Measurements from ENCODE around the gene IPO5. TPM values are rescaled to one million over a fixed set of nuclear protein-coding genes. Genes with fewer than 3 reads are reported as not detected.
"Not testable (repeated sequence)": the region's sequence is repeated elsewhere in the genome, so short reads cannot be mapped to it uniquely, and the experiment has no call there.

IPO5 gene
- polyA plus RNA-seq, 6 donors from 2014 or later = 28.1 to 48.7 (median 31.5) TPM

GRCh38 chr13:97999653-98000052, 46.2 kb downstream of the IPO5 start:
- DNase-seq (no peak), ATAC-seq (ENCODE audit: low read depth in 2 of 2) (no peak)
- Mint-ChIP-seq H3K4me3 (no peak overlapping the region), H3K4me1 (no peaks in the 10 kb centered on the region), H3K27me3 (no peaks in the 10 kb centered on the region), H3K27ac (peak overlapping the region in 1 of 6 donors; percentile 72), H3K9me3 (no peaks in the 10 kb centered on the region), H3K36me3 (peaks cover 31 to 32% of the 10 kb centered on the region in 2 donors)

- no peaks in the 10 kb centered on the region for H3K27me3 Mint-ChIP-seq
- H3K4me3 Mint-ChIP-seq = no peak overlapping the region
- no peaks in the 10 kb centered on the region for H3K9me3 Mint-ChIP-seq
- no peaks in the 10 kb centered on the region for H3K4me1 Mint-ChIP-seq
- DNase-seq (no peak), ATAC-seq (ENCODE audit: low read depth in 2 of 2) (no peak)
- H3K36me3 Mint-ChIP-seq = peaks cover 30 to 42% of the 10 kb centered on the region in 2 donors
- peak overlapping the region in 1 of 6 donors; percentile 36 for H3K27ac Mint-ChIP-seq
These were observed 50.6 kb downstream of the IPO5 start for GRCh38 chr13:98004107-98004506.

- not testable (repeated sequence) for H3K27me3 Mint-ChIP-seq; H3K4me3 Mint-ChIP-seq; ATAC-seq (ENCODE audit: low read depth in 2 of 2); H3K27ac Mint-ChIP-seq; H3K9me3 Mint-ChIP-seq; H3K4me1 Mint-ChIP-seq; DNase-seq
- H3K36me3 Mint-ChIP-seq = peaks cover 26 to 50% of the 10 kb centered on the region in 2 donors
These were observed 51.5 kb downstream of the IPO5 start for GRCh38 chr13:98004997-98005396.

GRCh38 chr13:98007001-98007400, 53.5 kb downstream of the IPO5 start:
- H3K27me3 Mint-ChIP-seq = no peaks in the 10 kb centered on the region
- H3K9me3 Mint-ChIP-seq = no peaks in the 10 kb centered on the region
- DNase-seq (no peak), ATAC-seq (ENCODE audit: low read depth in 2 of 2) (no peak)
- no peaks in the 10 kb centered on the region for H3K4me1 Mint-ChIP-seq
- H3K36me3 Mint-ChIP-seq = peaks cover 29 to 53% of the 10 kb centered on the region in 2 donors
- H3K27ac Mint-ChIP-seq = no peak overlapping the region
- H3K4me3 Mint-ChIP-seq = no peak overlapping the region

- H3K36me3 Mint-ChIP-seq = peaks cover 30% of the 10 kb centered on the region in 2 donors
- H3K4me1 Mint-ChIP-seq = no peaks in the 10 kb centered on the region
- H3K4me3 Mint-ChIP-seq = no peak overlapping the region
- ATAC-seq (ENCODE audit: low read depth in 2 of 2) (no peak), DNase-seq (no peak)
- no peaks in the 10 kb centered on the region for H3K9me3 Mint-ChIP-seq
- peak overlapping the region in 2 of 6 donors; percentile 54 to 86 for H3K27ac Mint-ChIP-seq
- H3K27me3 Mint-ChIP-seq = no peaks in the 10 kb centered on the region
These were observed 59.8 kb downstream of the IPO5 start for GRCh38 chr13:98013241-98013640.

GRCh38 chr13:98014766-98015165, 61.3 kb downstream of the IPO5 start:
- no peak for ATAC-seq (ENCODE audit: low read depth in 2 of 2)
- Mint-ChIP-seq H3K4me3 (no peak overlapping the region), H3K4me1 (no peaks in the 10 kb centered on the region), H3K27ac (peak overlapping the region in 1 of 6 donors; percentile 51), H3K36me3 (peaks cover 21 to 26% of the 10 kb centered on the region in 2 donors), H3K27me3 (no peaks in the 10 kb centered on the region), H3K9me3 (no peaks in the 10 kb centered on the region)
- no peak for DNase-seq

GRCh38 chr13:98018293-98018692, 64.8 kb downstream of the IPO5 start:
- H3K27me3 Mint-ChIP-seq = no peaks in the 10 kb centered on the region
- peaks cover 16 to 31% of the 10 kb centered on the region in 2 donors for H3K36me3 Mint-ChIP-seq
- DNase-seq (no peak), ATAC-seq (ENCODE audit: low read depth in 2 of 2) (no peak)
- no peaks in the 10 kb centered on the region for H3K4me1 Mint-ChIP-seq
- peak overlapping the region in 1 of 6 donors; percentile 76 for H3K27ac Mint-ChIP-seq
- H3K9me3 Mint-ChIP-seq = no peaks in the 10 kb centered on the region
- peak overlapping the region in 1 of 8 donors; percentile 22 for H3K4me3 Mint-ChIP-seq

- ATAC-seq (ENCODE audit: low read depth in 2 of 2) = no peak
- Mint-ChIP-seq H3K27ac (peak overlapping the region in 2 of 6 donors; percentile 70 to 85), H3K4me1 (no peaks in the 10 kb centered on the region), H3K27me3 (no peaks in the 10 kb centered on the region), H3K4me3 (no peak overlapping the region), H3K36me3 (peaks cover 16 to 27% of the 10 kb centered on the region in 2 donors), H3K9me3 (no peaks in the 10 kb centered on the region)
- DNase-seq = no peak
These were observed 65.7 kb downstream of the IPO5 start for GRCh38 chr13:98019186-98019585.

GRCh38 chr13:98020271-98020670, 66.8 kb downstream of the IPO5 start:
- ATAC-seq (ENCODE audit: low read depth in 2 of 2) (no peak), DNase-seq (no peak)
- no peaks in the 10 kb centered on the region for H3K4me1 Mint-ChIP-seq

GRCh38 chr13:98022210-98022609, 68.7 kb downstream of the IPO5 start:
- peaks cover 5 to 23% of the 10 kb centered on the region in 2 donors for H3K36me3 Mint-ChIP-seq
- DNase-seq = no peak
- no peak overlapping the region for H3K27ac Mint-ChIP-seq
- no peak overlapping the region for H3K4me3 Mint-ChIP-seq
- no peaks in the 10 kb centered on the region for H3K9me3 Mint-ChIP-seq
- no peaks in the 10 kb centered on the region for H3K27me3 Mint-ChIP-seq
- H3K4me1 Mint-ChIP-seq = no peaks in the 10 kb centered on the region
- ATAC-seq (ENCODE audit: low read depth in 2 of 2) = no peak

More at GRCh38 chr13:98020271-98020670, 66.8 kb downstream of the IPO5 start:
- Mint-ChIP-seq H3K27me3 (no peaks in the 10 kb centered on the region), H3K36me3 (peaks cover 8 to 20% of the 10 kb centered on the region in 2 donors), H3K4me3 (no peak overlapping the region), H3K27ac (no peak overlapping the region), H3K9me3 (no peaks in the 10 kb centered on the region)

GRCh38 chr13:98025480-98026025, 72.1 kb downstream of the IPO5 start:
- no peak for ATAC-seq (ENCODE audit: low read depth in 2 of 2)
- peak overlapping the region in 1 of 6 donors; percentile 47 for H3K27ac Mint-ChIP-seq

GRCh38 chr13:98026457-98026857, 73.0 kb downstream of the IPO5 start:
- H3K9me3 Mint-ChIP-seq = no peaks in the 10 kb centered on the region
- no peak overlapping the region for H3K4me3 Mint-ChIP-seq
- DNase-seq = no peak
- no peak for ATAC-seq (ENCODE audit: low read depth in 2 of 2)
- H3K4me1 Mint-ChIP-seq = no peaks in the 10 kb centered on the region
- H3K27ac Mint-ChIP-seq = peak overlapping the region in 1 of 6 donors; percentile 15
- peaks cover 0 to 9% of the 10 kb centered on the region in 2 donors for H3K36me3 Mint-ChIP-seq
- no peaks in the 10 kb centered on the region for H3K27me3 Mint-ChIP-seq

More at GRCh38 chr13:98025480-98026025, 72.1 kb downstream of the IPO5 start:
- peaks cover 0 to 9% of the 10 kb centered on the region in 2 donors for H3K36me3 Mint-ChIP-seq
- no peaks in the 10 kb centered on the region for H3K9me3 Mint-ChIP-seq
- no peaks in the 10 kb centered on the region for H3K27me3 Mint-ChIP-seq
- DNase-seq = no peak
- H3K4me1 Mint-ChIP-seq = no peaks in the 10 kb centered on the region
- no peak overlapping the region for H3K4me3 Mint-ChIP-seq

- Mint-ChIP-seq H3K36me3 (no peaks in the 10 kb centered on the region), H3K27me3 (peaks cover 0 to 5% (median 0%) of the 10 kb centered on the region in 3 donors), H3K9me3 (no peaks in the 10 kb centered on the region), H3K4me1 (no peaks in the 10 kb centered on the region), H3K27ac (peak overlapping the region in 1 of 6 donors; percentile 81), H3K4me3 (no peak overlapping the region)
- DNase-seq (no peak), ATAC-seq (ENCODE audit: low read depth in 2 of 2) (no peak)
These were observed 78.7 kb downstream of the IPO5 start for GRCh38 chr13:98032168-98032567.

GRCh38 chr13:98033277-98034247, 80.1 kb downstream of the IPO5 start:
- DNase-seq (no peak), ATAC-seq (ENCODE audit: low read depth in 2 of 2) (no peak)
- no peaks in the 10 kb centered on the region for H3K36me3 Mint-ChIP-seq
- no peaks in the 10 kb centered on the region for H3K4me1 Mint-ChIP-seq
- no peak overlapping the region for H3K4me3 Mint-ChIP-seq
- H3K27ac Mint-ChIP-seq = no peak overlapping the region
- H3K27me3 Mint-ChIP-seq = peaks cover 0 to 5% (median 0%) of the 10 kb centered on the region in 3 donors
- H3K9me3 Mint-ChIP-seq = no peaks in the 10 kb centered on the region

Data from naive B cell (primary cell).